ENCODE measurements around the gene ACACB. TPM values are rescaled to one million over a fixed set of nuclear protein-coding genes. Genes with fewer than 3 reads are reported as not detected.
A peak's percentile ranks its signal among the peaks of the same experiment; 100 is the strongest.

The ACACB gene
- total RNA-seq, 1 donor, result 28.8 TPM

DNA sequence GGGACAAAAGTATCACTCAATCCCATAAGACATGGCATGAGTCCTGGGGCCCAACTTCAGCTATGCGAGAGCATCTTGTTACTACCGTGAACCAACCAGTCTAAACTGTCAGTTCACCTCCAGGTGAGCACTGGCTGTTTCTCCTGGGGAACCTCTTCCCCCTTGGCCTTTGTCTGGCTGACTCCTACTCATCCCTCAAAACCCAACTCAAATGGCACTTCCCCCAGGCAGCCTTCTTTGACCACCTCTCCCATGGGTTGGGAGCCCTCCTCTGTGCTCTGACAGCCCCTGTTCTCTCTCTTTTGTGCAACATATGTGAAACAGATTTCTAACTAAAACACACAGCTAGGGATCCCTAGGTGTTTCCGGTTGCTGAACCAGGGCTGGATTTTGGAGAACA is 155.0 kb downstream of the ACACB start:
- no peak for DNase-seq (ENCODE audit: low read depth in 2 of 3, low spot score in 2 of 3)

DNA sequence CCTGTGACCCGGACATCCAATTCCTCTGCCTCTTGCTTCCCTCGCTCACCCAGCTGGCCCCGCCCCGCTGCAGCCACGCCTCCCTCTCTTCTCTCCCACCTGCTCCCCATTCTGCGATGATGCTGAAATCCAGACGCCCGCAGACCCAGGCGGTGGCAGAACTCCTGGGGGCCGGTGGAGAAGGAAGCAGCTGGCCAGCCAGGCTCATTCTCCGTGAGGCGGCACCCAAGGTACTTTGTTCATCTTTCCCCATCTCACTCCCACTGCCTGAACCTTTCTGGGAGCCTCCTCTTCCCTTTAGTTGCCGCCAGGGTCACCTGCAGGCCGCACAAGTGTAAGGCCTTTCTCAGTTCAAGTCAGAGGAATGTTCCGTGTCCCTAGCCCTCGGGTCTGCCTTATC is 157.0 kb downstream of the ACACB start:
- no peak for DNase-seq (ENCODE audit: low read depth in 2 of 3, low spot score in 2 of 3)

DNA sequence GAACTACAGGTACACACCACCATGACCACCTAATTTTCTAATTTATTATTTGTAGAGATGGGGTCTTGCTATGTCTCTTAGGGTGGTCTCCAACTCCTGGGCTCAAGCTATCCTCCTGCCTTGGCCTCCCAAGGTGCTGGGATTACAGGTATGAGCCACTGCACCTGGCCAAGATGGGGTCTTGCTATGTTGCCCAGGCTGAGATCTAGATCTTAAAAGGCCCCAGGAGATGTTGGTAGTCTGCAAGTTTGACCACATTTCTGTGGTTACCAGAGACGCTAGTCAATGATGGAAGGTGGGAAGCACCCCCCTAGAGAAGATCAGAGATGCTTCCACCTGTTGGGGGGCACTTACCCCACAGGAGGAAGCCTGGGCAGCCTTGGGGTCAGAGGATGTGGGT is 158.0 kb downstream of the ACACB start:
- DNase-seq (ENCODE audit: low read depth in 2 of 3, low spot score in 2 of 3), result no peak

- DNase-seq (ENCODE audit: low read depth in 2 of 3, low spot score in 2 of 3), result no peak
These were observed 158.8 kb downstream of the ACACB start for GRCh38 chr12:109275173-109275572.

DNA sequence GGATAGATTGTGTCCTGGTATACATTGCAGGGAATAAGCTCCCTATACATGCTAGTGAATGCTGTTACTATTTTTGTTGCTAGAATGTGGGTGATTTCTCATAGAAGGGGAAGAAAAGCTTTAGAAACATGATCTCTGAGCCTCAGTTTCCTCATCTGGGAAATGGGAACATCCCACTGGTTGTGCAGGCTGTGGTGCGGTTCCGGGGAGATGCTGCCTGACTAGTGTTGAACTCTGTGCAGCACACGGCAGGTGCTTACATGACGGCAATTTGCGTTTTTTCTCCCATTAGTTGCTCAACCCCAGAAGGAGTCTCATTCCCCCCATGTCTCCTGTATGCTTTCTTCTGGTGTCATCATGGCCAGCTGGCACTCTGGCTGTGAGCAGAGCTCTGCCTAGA is 159.8 kb downstream of the ACACB start:
- DNase-seq (ENCODE audit: low read depth in 2 of 3, low spot score in 2 of 3), result no peak

DNA sequence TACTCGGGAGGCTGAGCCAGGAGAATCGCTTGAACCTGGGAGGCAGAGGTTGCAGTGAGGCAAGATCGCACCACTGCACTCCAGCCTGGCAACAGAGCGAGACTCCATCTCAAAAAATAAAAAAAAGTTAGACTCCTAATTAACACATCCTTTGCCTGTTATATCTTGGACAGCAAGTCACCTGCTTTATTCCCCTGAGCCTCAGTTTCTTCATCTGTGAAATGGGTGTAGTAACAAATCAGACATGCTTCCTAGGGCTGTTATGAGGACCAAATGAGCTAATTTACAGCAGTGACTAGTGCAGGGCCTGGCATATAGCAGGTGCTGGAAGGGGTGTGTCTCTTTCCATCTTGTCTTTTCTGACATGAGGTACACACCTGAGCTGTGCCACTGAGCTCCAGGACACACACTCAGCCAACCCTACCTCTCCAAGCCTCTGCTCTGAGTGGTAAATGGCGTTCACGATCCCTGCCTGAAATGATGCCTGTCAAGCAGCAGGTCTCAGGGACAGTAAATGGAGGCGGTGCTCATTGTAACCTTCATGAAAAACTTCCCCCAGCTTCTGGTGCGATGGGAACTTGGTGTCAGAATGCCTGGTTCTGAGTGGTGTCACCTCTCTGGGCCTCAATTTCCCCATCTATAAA is 161.0 kb downstream of the ACACB start:
- DNase-seq (ENCODE audit: low read depth in 2 of 3, low spot score in 2 of 3), result no peak

DNA sequence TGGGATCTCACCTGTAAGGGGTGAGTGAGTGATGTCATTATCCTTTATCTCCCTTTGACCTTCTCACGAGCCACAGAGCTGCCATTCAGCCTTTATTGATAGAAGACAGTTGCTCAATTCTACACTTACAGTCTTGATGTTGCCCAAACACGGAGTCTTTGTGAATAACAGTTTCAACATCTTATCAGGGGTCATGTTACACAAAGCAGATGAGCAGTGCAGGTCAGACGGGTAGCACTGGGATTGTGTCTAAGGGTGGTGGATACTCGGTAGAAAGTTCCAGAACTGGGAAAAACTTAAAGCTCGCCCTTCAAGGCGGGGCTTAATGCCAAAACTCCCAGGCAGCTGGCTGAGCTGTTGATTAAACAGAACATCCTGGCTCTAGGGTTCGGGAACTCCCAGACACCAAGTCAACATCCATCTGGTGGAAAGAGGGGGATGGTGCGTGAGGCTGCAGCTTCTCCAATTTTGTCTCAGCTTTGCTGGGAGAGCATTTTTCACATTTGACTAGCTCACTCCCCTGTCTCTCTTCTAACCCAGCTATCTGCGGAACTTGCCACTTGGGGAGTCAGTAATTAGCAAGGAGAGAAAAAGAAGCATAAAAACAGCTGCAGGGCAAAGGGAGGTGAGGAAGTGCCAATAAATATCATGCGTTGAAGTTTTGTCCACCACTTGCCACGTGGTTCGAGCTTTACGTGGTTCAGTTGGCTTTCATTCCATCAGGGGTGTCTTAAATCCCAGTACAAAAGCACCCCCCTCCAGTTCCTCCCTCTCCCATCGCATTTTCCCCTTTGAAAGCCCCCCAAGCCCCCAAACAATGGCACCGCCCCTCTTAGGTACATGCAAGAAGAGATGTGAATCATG is 161.7 kb downstream of the ACACB start:
- DNase-seq (ENCODE audit: low read depth in 2 of 3, low spot score in 2 of 3), result no peak

DNA sequence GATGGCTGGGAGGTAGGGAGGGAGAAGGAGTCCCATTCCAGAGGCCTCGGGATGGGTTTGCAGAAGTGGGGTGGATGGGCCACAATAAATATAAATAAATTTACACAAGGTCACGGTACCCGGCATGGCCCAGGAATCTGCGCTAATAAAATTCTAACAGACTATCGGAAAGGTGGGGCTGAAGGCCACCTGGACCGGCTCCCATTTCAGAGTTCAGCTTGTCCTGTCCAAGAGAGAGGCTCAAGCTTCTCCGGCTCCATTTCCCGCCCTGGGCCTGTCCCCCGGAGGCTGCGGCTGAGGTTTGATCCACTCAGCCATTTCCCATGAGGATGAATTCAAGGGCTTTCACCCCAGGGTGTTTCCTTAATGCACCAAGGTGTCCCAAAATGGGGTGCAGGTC is 162.5 kb downstream of the ACACB start:
- no peak for DNase-seq (ENCODE audit: low read depth in 2 of 3, low spot score in 2 of 3)

DNA sequence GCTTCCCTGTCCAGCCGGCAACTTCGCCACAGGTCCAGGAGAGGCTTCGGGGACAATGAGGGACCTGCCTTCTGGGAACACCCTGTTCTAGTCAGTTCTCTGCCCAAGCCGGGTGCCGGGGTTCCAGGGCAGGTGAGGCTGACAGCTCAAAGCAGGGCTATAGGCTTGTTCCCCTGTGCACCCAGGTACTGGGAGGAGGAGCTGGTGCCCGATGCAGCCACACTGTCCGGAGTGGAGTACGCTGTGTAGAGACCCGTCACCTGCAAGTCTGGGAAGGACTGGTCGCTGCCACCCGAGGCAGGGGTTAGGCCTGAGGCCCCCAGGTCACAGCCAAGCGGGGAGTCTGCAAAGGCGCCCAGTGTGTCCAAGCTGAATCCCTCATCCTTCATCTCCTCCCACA is 163.1 kb downstream of the ACACB start:
- DNase-seq (ENCODE audit: low read depth in 2 of 3, low spot score in 2 of 3), result no peak

DNA sequence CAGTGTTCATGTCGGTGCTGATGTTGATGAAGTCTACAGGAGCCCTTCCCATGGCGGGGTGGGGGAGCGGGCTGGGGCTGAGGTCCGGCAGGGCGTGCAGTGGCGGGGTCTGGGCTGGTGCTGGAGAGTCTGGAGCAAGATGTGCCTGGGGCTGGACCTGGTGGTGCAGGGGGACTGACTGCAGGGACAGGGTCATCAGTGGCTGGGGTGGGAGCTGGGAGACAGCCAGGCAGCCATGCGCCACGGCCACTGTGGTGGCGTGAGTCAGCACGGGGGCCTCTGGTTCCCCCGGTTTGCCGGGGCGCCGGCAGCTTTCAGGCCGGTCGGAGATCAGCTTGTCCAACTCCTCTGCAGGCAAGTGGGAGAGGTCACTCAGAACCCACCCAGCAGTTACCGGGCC is 165.1 kb downstream of the ACACB start:
- DNase-seq (ENCODE audit: low read depth in 2 of 3, low spot score in 2 of 3), result no peak

GRCh38 chr12:109284392-109284791 is 168.0 kb downstream of the ACACB start:
- no peak for DNase-seq (ENCODE audit: low read depth in 2 of 3, low spot score in 2 of 3)

- DNase-seq (ENCODE audit: low read depth in 2 of 3, low spot score in 2 of 3), result no peak
These were observed 169.9 kb downstream of the ACACB start for GRCh38 chr12:109286252-109286651.

DNA sequence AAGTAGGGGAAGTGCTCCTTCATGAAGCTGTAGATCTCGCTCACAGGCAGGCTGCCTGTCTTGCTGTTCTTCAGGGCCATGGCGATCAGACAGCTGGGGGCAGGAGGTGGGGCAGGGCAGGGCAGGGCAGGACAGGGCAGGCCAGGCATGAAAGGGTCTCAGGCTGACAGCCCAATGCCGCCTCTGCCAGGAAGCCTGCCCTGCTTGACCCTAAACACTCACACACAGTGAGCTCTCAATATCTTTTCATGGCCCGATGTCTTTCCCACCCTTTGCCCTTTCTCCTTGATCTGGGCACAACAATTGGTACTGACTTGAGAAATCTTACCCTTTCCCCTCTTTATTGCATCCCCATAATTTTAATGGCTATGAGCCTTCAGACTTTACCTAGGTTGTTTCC is 170.3 kb downstream of the ACACB start:
- DNase-seq (ENCODE audit: low read depth in 2 of 3, low spot score in 2 of 3), result no peak

- DNase-seq (ENCODE audit: low read depth in 2 of 3, low spot score in 2 of 3), result no peak
These were observed 170.8 kb downstream of the ACACB start for GRCh38 chr12:109287181-109287580.

GRCh38 chr12:109287811-109288469 is 171.6 kb downstream of the ACACB start:
- DNase-seq (ENCODE audit: low read depth in 2 of 3, low spot score in 2 of 3), result no peak

DNA sequence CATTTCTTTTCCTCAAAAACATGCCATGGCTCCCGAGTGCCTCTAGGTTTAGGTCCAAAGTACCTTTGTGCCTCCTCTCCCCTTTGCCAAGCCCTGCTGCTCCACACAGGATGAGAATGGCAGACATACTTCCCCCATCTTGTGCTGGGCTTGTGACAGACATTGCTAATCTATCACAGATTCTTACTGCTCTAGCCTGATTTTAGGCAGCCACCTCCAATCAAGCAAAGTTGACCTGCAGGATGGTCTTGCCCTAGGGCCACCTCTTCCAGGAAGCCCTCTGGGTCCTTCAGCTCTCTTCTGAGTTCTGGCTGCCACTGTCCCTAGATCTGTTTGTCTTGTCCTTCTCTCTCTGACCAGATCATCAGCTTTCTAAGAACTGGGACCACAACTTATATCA is 172.2 kb downstream of the ACACB start:
- no peak for DNase-seq (ENCODE audit: low read depth in 2 of 3, low spot score in 2 of 3)

- no peak for DNase-seq (ENCODE audit: low read depth in 2 of 3, low spot score in 2 of 3)
These were observed 172.6 kb downstream of the ACACB start for GRCh38 chr12:109289004-109289403.

DNA sequence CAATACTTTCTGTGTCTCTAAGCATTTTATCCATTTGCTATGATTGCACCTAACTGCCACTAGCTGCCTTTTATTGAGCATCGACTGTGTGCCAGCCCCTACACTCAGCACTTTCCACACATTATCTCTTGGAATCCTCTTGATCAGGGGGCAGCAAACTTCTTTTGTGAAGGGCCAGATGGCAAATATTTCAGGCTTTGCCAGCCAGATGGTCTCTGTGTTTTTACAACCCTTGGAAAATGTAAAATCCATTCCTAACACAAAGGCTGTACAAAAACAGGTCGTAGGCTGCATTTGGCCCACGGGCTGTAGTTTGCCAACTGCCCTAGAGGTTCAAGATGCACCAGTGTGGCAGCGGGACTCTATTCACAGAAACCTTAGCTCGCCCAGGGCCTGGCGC is 173.2 kb downstream of the ACACB start:
- no peak for DNase-seq (ENCODE audit: low read depth in 2 of 3, low spot score in 2 of 3)

- DNase-seq (ENCODE audit: low read depth in 2 of 3, low spot score in 2 of 3), result no peak
These were observed 173.7 kb downstream of the ACACB start for GRCh38 chr12:109290061-109290460.

DNA sequence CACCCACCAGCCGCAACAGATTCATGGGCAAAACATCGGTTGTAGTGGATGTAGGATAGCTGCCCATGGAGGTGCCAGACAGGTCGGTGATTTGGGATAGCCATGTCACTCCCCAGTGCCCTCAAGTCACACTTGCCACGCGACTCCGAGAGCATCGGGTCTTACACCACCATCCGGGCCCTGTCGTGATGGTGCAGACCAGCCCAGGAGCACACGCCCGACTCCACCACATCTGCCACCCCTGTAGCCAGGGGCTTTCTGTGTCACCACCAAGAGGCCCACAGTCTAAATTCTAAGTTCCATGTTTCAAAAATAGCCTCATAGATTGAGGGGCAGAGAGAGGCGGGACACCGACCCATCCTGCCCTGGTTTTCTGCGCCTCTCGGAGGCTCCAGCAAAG is 174.7 kb downstream of the ACACB start:
- DNase-seq (ENCODE audit: low read depth in 2 of 3, low spot score in 2 of 3), result no peak

GRCh38 chr12:109291521-109292341 is 175.3 kb downstream of the ACACB start:
- peak in 2 of 3 donors; percentile 80 to 86 for DNase-seq (ENCODE audit: low read depth in 2 of 3, low spot score in 2 of 3)
